Keratinocyte (primary cell): ENCODE data around the gene IFT122. TPM values are rescaled to one million over a fixed set of nuclear protein-coding genes. Genes with fewer than 3 reads are reported as not detected.

Experiments used
- DNase-seq: peaks from one replicate; pipeline ENCODE4 v3.0.0-alpha.2; 2011; ENCODE audit warnings: low read depth, missing footprints, low spot score
- FAIRE-seq: peaks from 2 replicates; lab custom pipeline; 2011; peaks lifted over from hg19 to GRCh38; lab: Jason Lieb, UNC
- H2AFZ ChIP-seq: 2 replicates; pipeline ENCODE4 v1.6.0; 2012; ENCODE audit warnings: low read length, control low read depth, inconsistent platforms; ENCODE audit not compliant: control insufficient read depth
- H3K27ac ChIP-seq: 2 replicates; pipeline ENCODE4 v1.5.1; 2011; ENCODE audit warnings: low read length; ENCODE audit not compliant: control insufficient read depth, insufficient read depth
- H3K27me3 ChIP-seq: 3 replicates; pipeline ENCODE4 v1.6.0; 2011; ENCODE audit warnings: low read length; ENCODE audit not compliant: control insufficient read depth, insufficient read depth; ENCODE audit errors: extremely low read depth
- H3K36me3 ChIP-seq, 2 experiments: 2 replicates in 1 of 2; 3 replicates in 1 of 2; pipeline ENCODE4 v1.5.1; 2011; ENCODE audit warnings: low read length in 2 of 2, mild to moderate bottlenecking in 1 of 2; ENCODE audit not compliant: control insufficient read depth in 2 of 2, insufficient read depth in 2 of 2; ENCODE audit errors: extremely low read depth in 1 of 2
- H3K4me1 ChIP-seq: 3 replicates; pipeline ENCODE4 v1.5.1; 2011; ENCODE audit warnings: low read length; ENCODE audit not compliant: control insufficient read depth, insufficient read depth; ENCODE audit errors: extremely low read depth
- H3K4me2 ChIP-seq: 3 replicates; pipeline ENCODE4 v1.6.0; 2011; ENCODE audit warnings: low read depth, low read length; ENCODE audit not compliant: control insufficient read depth, insufficient read depth; ENCODE audit errors: extremely low read depth
- H3K4me3 ChIP-seq, 3 experiments: fragments of 200-600 bp in 1 of 3; sonication (generic) in 1 of 3; 2 replicates in 2 of 3; 3 replicates in 1 of 3; pipeline ENCODE4 v1.5.1; 2011 to 2016; ENCODE audit warnings: low read length in 3 of 3, mild to moderate bottlenecking in 3 of 3, control low read depth in 2 of 3, inconsistent platforms in 1 of 3, low read depth in 1 of 3, mixed read lengths in 1 of 3, mixed run types in 1 of 3, moderate library complexity in 1 of 3; ENCODE audit not compliant: control insufficient read depth in 2 of 3, insufficient read depth in 2 of 3; ENCODE audit errors: extremely low read depth in 1 of 3
- H3K79me2 ChIP-seq: 2 replicates; pipeline ENCODE4 v1.6.0; 2012; ENCODE audit warnings: low read length; ENCODE audit not compliant: control insufficient read depth, insufficient read depth
- H3K9ac ChIP-seq: 3 replicates; pipeline ENCODE4 v1.6.0; 2011; ENCODE audit warnings: low read length; ENCODE audit not compliant: control insufficient read depth, insufficient read depth; ENCODE audit errors: extremely low read depth
- H3K9me1 ChIP-seq: 3 replicates; pipeline ENCODE4 v1.6.0; 2011; ENCODE audit warnings: low read length; ENCODE audit not compliant: control insufficient read depth, insufficient read depth; ENCODE audit errors: extremely low read depth
- H3K9me3 ChIP-seq: 2 replicates; pipeline ENCODE4 v1.5.1; 2012; ENCODE audit warnings: low read depth, low read length; ENCODE audit not compliant: control insufficient read depth
- H4K20me1 ChIP-seq: 3 replicates; pipeline ENCODE4 v1.6.0; 2011; ENCODE audit warnings: low read length; ENCODE audit not compliant: control insufficient read depth, insufficient read depth; ENCODE audit errors: extremely low read depth
- EZH2 ChIP-seq: IDR thresholded peaks from one replicate; pipeline ENCODE4 v1.6.1; 2012; ENCODE audit warnings: inconsistent platforms, mild to moderate bottlenecking, low read length, moderate library complexity
- dilution Hi-C: fragments of 300-500 bp; cut with MboI; formaldehyde crosslinking; loops from one replicate; pipeline ENCODE4 v1.7.0; 2020; ENCODE audit warnings: low sequenced_read_pairs; ENCODE audit not compliant: extremely low pct_ligation_motif_present
- polyA plus RNA-seq, 5 experiments: library from polyadenylated mRNA; depleted of rRNA in 3 of 5; stranded (reverse) in 3 of 5; stranded (forward) in 1 of 5; unstranded in 1 of 5; fragments of >200 nt; gene quantifications; 1 replicate in 1 of 5; 2 replicates in 3 of 5; 3 replicates in 1 of 5; pipeline versions ENCODE4 v1.2.1 to v1.2.3, GENCODE V29; 2011 to 2012; ENCODE audit warnings: missing spikeins in 2 of 5, low read depth in 1 of 5, low replicate concordance in 1 of 5
- TF ChIP-seq, protein P1 (sequence below), 3 experiments: IDR thresholded peaks in 1 of 3; conservative IDR thresholded peaks in 1 of 3; optimal IDR thresholded peaks in 1 of 3; 2 replicates in 2 of 3; 3 replicates in 1 of 3; pipeline versions ENCODE3 to v1.5.1; 2011; ENCODE audit warnings: low read length in 3 of 3, mild to moderate bottlenecking in 3 of 3, moderate library complexity in 2 of 3, control low read depth in 1 of 3, inconsistent platforms in 1 of 3; ENCODE audit not compliant: insufficient read depth in 2 of 3; ENCODE audit errors: extremely low read depth in 1 of 3

Gene IFT122
- polyA plus RNA-seq, 1 donor (not counting 4 experiments of a cell fraction or from before 2014, with no cell fraction given) = 7.1 TPM

- dilution Hi-C loops = no loop called here
- Histone ChIP-seq H2AFZ (no peak overlapping the region), H4K20me1 (no peaks in the 10 kb centered on the region), H3K27me3 (no peaks in the 10 kb centered on the region), H3K9ac (no peak overlapping the region), H3K9me1 (no peaks in the 10 kb centered on the region), H3K4me1 (peaks cover 4% of the 10 kb centered on the region), H3K4me2 (no peak overlapping the region), H3K9me3 (no peaks in the 10 kb centered on the region), H3K4me3 (no peak overlapping the region), H3K79me2 (no peaks in the 10 kb centered on the region), H3K36me3 (no peaks in the 10 kb centered on the region), H3K27ac (no peak overlapping the region)
- TF ChIP-seq, protein P1, sequence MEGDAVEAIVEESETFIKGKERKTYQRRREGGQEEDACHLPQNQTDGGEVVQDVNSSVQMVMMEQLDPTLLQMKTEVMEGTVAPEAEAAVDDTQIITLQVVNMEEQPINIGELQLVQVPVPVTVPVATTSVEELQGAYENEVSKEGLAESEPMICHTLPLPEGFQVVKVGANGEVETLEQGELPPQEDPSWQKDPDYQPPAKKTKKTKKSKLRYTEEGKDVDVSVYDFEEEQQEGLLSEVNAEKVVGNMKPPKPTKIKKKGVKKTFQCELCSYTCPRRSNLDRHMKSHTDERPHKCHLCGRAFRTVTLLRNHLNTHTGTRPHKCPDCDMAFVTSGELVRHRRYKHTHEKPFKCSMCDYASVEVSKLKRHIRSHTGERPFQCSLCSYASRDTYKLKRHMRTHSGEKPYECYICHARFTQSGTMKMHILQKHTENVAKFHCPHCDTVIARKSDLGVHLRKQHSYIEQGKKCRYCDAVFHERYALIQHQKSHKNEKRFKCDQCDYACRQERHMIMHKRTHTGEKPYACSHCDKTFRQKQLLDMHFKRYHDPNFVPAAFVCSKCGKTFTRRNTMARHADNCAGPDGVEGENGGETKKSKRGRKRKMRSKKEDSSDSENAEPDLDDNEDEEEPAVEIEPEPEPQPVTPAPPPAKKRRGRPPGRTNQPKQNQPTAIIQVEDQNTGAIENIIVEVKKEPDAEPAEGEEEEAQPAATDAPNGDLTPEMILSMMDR (optimal IDR thresholded peaks at IDR 0.05 in 1 of 3, IDR thresholded peaks at IDR 0.05 in 1 of 3, conservative IDR thresholded peaks at IDR 0.05 in 1 of 3; ENCODE audit: extremely low read depth in 1 of 3, insufficient read depth in 2 of 3, low read length in 3 of 3) = no peak
- no peak for TF ChIP-seq EZH2
- DNase-seq (no peak), FAIRE-seq (no peak)
Observed at GRCh38 chr3:129409541-129409940, 30.5 kb upstream of the IFT122 start.

GRCh38 chr3:129410971-129411370, 29.1 kb upstream of the IFT122 start:
- Histone ChIP-seq H3K9ac (no peak overlapping the region), H3K9me3 (no peaks in the 10 kb centered on the region), H3K27me3 (no peaks in the 10 kb centered on the region), H4K20me1 (no peaks in the 10 kb centered on the region), H3K9me1 (no peaks in the 10 kb centered on the region), H3K4me3 (no peak overlapping the region), H3K4me2 (no peak overlapping the region), H3K79me2 (no peaks in the 10 kb centered on the region), H3K36me3 (no peaks in the 10 kb centered on the region), H2AFZ (no peak overlapping the region), H3K27ac (no peak overlapping the region), H3K4me1 (peaks cover 4% of the 10 kb centered on the region)
- DNase-seq (no peak), FAIRE-seq (no peak)
- dilution Hi-C loops = no loop called here
- TF ChIP-seq, protein P1 (optimal IDR thresholded peaks at IDR 0.05 in 1 of 3, IDR thresholded peaks at IDR 0.05 in 1 of 3, conservative IDR thresholded peaks at IDR 0.05 in 1 of 3; ENCODE audit: extremely low read depth in 1 of 3, insufficient read depth in 2 of 3, low read length in 3 of 3) = no peak
- TF ChIP-seq EZH2 = no peak
